ENCODE measurements around the gene MEG3. TPM values are rescaled to one million over a fixed set of nuclear protein-coding genes. Genes with fewer than 3 reads are reported as not detected.

Gene MEG3
- total and polyA plus RNA-seq, 9 of the 15 experiments (the other 6 are each of a cell fraction or from before 2014, with no cell fraction given), result 0.10 to 5.3 (median 1.0) TPM; not detected in 1

DNA sequence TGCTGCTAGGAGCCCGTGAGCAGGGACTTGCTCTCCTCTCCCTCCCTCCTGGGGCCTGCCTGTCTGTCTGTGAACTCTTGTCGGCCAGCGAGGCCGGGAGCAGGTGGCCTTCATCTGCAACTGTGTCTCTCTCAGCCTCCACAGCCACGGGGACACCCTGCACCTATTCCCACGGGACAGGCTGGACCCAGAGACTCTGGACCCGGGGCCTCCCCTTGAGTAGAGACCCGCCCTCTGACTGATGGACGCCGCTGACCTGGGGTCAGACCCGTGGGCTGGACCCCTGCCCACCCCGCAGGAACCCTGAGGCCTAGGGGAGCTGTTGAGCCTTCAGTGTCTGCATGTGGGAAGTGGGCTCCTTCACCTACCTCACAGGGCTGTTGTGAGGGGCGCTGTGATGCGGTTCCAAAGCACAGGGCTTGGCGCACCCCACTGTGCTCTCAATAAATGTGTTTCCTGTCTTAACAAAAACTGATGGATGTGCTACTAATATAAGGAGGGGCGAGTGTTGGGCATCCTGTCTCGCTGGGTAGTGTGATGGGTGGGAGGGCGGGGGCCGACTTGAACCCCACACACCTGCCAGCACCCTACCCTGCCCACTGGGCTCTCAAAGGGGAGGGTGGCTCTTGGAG is 34.8 kb downstream of the MEG3 start:
- Histone ChIP-seq H3K9me1 (ENCODE audit: control insufficient read depth, insufficient read depth, low read length) (no peaks in the 10 kb centered on the region), H3K4me3 (no peak overlapping the region), H3K27me3 (ENCODE audit: control insufficient read depth in 2 of 2, insufficient read depth in 2 of 2, low read length in 2 of 2) (no peaks in the 10 kb centered on the region), H2AFZ (ENCODE audit: low read depth, low read length) (no peak overlapping the region), H3K4me1 (replicated peaks in 1 of 2; ENCODE audit: control insufficient read depth in 2 of 2, insufficient read depth in 2 of 2, low read length in 2 of 2) (peaks cover 19 to 21% of the 10 kb centered on the region in 2 experiments), H3K9ac (ENCODE audit: insufficient read depth in 1 of 2, low read depth in 2 of 2, low read length in 2 of 2) (no peak overlapping the region), H3K27ac (ENCODE audit: extremely low read depth, low read depth, low read length) (no peak overlapping the region), H3K9me3 (replicated peaks; ENCODE audit: control insufficient read depth, insufficient read depth, low read depth, low read length) (no peaks in the 10 kb centered on the region), H3K4me2 (ENCODE audit: insufficient read depth, low read length) (no peak overlapping the region), H4K20me1 (replicated peaks; ENCODE audit: control insufficient read depth, insufficient read depth, low read length) (no peaks in the 10 kb centered on the region), H3K79me2 (ENCODE audit: control insufficient read depth, insufficient read depth, low read length) (no peaks in the 10 kb centered on the region), H3K36me3 (ENCODE audit: control insufficient read depth, insufficient read depth, low read length) (no peaks in the 10 kb centered on the region)
- DNase-seq (ENCODE audit: extremely low read depth in 1 of 4, low spot score in 3 of 4) (no peak), FAIRE-seq (no peak), ATAC-seq (no peak)
- TF ChIP-seq, protein P1, sequence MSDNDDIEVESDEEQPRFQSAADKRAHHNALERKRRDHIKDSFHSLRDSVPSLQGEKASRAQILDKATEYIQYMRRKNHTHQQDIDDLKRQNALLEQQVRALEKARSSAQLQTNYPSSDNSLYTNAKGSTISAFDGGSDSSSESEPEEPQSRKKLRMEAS (CRISPR knock-in tag; IDR thresholded peaks at IDR 0.05), result no peak
- TF ChIP-seq ZEB2 (IDR thresholded peaks at IDR 0.05), result no peak
- no peak for TF ChIP-seq POLR2A (conservative IDR thresholded peaks at IDR 0.05)
- TF ChIP-seq, protein P2, sequence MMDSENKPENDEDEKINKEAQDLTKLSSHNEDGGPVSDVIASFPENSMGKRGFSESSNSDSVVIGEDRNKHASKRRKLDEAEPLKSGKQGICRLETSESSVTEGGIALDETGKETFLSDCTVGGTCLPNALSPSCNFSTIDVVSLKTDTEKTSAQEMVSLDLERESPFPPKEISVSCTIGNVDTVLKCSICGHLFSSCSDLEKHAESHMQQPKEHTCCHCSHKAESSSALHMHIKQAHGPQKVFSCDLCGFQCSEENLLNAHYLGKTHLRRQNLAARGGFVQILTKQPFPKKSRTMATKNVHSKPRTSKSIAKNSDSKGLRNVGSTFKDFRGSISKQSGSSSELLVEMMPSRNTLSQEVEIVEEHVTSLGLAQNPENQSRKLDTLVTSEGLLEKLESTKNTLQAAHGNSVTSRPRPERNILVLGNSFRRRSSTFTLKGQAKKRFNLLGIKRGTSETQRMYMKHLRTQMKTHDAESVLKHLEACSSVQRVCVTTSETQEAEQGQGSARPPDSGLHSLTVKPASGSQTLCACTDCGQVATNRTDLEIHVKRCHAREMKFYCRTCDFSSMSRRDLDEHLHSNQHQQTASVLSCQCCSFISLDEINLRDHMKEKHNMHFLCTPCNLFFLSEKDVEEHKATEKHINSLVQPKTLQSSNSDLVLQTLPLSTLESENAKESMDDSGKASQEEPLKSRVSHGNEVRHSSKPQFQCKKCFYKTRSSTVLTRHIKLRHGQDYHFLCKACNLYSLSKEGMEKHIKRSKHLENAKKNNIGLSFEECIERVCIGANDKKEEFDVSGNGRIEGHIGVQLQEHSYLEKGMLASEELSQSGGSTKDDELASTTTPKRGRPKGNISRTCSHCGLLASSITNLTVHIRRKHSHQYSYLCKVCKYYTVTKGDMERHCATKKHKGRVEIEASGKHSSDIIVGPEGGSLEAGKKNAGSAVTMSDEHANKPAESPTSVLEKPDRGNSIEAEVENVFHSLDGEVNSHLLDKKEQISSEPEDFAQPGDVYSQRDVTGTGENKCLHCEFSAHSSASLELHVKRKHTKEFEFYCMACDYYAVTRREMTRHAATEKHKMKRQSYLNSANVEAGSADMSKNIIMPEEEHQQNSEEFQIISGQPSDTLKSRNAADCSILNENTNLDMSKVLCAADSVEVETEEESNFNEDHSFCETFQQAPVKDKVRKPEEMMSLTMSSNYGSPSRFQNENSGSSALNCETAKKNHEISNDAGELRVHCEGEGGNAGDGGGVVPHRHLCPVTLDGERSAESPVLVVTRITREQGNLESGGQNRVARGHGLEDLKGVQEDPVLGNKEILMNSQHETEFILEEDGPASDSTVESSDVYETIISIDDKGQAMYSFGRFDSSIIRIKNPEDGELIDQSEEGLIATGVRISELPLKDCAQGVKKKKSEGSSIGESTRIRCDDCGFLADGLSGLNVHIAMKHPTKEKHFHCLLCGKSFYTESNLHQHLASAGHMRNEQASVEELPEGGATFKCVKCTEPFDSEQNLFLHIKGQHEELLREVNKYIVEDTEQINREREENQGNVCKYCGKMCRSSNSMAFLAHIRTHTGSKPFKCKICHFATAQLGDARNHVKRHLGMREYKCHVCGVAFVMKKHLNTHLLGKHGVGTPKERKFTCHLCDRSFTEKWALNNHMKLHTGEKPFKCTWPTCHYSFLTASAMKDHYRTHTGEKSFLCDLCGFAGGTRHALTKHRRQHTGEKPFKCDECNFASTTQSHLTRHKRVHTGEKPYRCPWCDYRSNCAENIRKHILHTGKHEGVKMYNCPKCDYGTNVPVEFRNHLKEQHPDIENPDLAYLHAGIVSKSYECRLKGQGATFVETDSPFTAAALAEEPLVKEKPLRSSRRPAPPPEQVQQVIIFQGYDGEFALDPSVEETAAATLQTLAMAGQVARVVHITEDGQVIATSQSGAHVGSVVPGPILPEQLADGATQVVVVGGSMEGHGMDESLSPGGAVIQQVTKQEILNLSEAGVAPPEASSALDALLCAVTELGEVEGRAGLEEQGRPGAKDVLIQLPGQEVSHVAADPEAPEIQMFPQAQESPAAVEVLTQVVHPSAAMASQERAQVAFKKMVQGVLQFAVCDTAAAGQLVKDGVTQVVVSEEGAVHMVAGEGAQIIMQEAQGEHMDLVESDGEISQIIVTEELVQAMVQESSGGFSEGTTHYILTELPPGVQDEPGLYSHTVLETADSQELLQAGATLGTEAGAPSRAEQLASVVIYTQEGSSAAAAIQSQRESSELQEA (IDR thresholded peaks at IDR 0.05; ENCODE audit: low read depth), result no peak
- no peak for TF ChIP-seq POU5F1 (IDR thresholded peaks at IDR 0.05; ENCODE audit: borderline replicate concordance, low read depth, low read length, partially characterized antibody)
- in situ Hi-C loops (cut with MboI), result no loop called here
- BruUV-seq (replicated peaks), result no TSS peak
- WGBS (ENCODE audit: insufficient coverage, low coverage, missing lambda C conversion rate), result 52% methylated on average over 17 of the region's 19 CpGs
- intact Hi-C loops (cut with micrococcal nuclease), result no loop called here
- ChIA-PET POLR2A (no interaction called here), CTCF (ENCODE audit: low intra/inter-chr PET ratio) (no interaction called here)

All from K562 (cell line).